ENCODE results near the gene CCDC187.

Gene CCDC187

GRCh38 chr9:136284951-136285350 is 18.9 kb downstream of the CCDC187 start:
- DNase-seq (ENCODE audit: low read depth in 1 of 2, low spot score in 1 of 2) = no peak

DNA sequence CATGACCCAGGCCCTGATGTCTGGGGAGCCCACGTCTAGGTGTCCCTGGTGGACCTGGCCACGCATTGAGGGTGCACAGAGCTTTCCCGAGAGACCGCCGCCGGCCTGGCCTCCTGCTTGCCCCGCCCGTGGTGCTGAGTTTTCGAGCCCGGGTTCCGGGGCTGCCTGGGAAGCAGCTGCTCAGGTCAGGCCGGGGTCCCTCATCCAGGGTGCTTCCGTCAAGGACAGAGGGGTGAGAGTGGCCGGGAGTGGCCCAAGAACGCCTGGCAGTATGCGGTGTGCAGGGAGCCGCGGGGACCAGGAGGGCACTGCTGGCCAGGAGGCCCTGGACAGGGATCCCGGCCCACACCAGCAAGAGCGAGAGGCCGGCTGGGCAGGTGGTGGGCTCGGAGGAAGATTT is 19.6 kb downstream of the CCDC187 start:
- no peak for DNase-seq (ENCODE audit: low read depth in 1 of 2, low spot score in 1 of 2)

GRCh38 chr9:136283291-136284235 is 20.3 kb downstream of the CCDC187 start:
- DNase-seq (ENCODE audit: low read depth in 1 of 2, low spot score in 1 of 2) = peak; percentile 37 to 51

DNA sequence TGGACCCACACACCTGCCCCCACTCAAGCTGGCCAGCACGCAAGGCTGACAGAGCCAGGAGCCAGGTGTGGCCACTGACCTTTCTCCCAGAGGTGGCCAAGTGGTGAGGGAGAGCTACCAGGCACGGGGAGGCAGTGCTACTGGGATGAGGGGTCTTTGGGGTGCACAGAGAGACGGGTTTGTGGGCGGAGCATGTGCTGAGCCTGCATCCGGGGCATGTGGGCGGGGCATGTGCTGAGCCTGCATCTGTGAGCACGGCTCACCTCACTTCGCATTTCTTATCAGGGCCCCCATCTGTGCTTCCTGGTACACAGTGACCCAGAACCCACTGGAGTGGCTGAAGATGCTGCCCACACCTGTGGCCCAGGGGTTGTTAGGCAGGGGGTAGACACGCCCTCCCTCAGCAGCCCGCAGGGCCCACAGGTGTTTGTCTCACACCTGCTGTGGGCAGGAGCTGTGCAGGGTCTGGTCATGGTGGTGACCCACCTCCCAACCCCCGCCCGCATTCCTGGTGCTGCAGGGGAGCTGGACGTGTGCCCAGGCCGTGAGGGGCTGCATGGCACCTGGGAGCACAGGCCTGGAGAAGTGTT is 21.5 kb downstream of the CCDC187 start:
- DNase-seq (ENCODE audit: low read depth in 1 of 2, low spot score in 1 of 2) = no peak

GRCh38 chr9:136281421-136282271 is 22.2 kb downstream of the CCDC187 start:
- no peak for DNase-seq (ENCODE audit: low read depth in 1 of 2, low spot score in 1 of 2)

DNA sequence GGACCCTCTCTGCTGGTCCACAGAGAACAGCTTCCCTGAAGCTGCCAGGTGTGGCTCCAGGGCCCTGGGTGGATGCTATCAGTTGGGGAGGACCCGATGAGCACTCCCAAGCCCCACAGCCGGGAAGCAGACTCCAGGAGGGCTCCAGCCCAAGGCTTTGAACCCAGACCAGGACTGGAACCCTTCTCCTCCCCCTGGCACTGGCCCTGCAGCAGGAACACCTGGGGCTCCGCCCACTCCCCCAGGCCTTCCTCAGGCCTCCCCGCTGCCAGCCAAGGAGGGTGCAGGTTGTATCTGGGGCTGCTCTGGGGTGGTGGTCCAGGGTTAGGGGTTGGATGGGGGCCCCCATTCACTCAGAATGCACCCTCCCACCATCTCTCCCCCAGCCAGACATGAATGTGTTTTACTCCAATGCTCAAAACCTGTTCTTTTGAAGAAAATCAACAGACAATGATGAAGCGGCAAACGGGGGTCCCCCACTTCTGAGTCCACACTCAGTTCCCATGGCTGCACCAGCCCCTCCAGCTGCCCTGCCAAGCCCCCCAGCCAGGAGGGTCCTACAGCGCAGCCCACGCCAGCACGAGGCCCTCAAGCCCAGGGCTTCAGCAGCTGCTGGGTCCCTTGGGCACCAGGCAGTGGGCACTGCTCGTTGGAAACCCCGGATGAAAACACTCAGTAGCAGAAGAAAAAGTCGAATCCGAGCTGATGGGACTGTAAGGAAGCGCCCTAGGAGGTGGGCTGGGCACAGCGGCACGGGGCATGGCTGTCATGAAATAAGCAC is 23.2 kb downstream of the CCDC187 start:
- DNase-seq (ENCODE audit: low read depth in 1 of 2, low spot score in 1 of 2) = no peak

GRCh38 chr9:136279471-136279870 is 24.4 kb downstream of the CCDC187 start:
- no peak for DNase-seq (ENCODE audit: low read depth in 1 of 2, low spot score in 1 of 2)

DNA sequence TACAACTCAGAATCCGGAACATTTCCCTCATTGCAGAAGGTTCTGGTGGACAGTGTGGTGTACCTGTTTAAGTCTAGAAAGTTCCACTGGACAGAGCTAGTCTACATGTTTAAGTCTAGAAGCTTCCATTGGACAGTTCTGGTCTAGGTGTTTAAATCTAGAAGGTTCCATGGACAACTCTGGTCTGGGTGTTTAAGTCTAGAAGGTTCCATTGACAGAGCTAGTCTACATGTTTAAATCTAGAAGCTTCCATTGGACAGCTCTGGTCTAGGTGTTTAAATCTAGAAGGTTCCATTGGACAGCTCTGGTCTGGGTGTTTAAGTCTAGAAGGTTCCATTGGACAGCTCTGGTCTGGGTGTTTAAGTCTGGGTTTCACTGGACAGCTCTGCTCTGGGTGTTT is 25.0 kb downstream of the CCDC187 start:
- no peak for DNase-seq (ENCODE audit: low read depth in 1 of 2, low spot score in 1 of 2)

DNA sequence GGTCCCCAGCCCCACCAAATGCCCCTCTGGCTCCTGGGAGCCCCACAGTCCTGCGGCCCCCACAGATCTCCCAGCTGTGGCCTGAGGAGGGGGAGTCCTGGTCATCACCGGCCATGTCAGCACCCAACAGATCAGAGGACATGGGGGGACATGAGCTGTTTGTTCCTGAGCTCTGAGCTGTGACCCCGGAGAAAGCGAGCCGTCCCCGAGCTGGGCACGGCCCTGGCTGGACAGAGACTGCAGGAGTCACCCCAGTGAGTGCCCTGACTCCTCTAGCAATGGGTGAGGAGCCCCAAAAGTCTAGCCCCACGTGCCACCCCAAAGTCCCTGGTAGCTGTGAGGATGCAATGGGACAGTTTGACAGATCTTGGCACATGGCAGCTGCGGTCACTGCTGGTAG is 25.7 kb downstream of the CCDC187 start:
- no peak for DNase-seq (ENCODE audit: low read depth in 1 of 2, low spot score in 1 of 2)

DNA sequence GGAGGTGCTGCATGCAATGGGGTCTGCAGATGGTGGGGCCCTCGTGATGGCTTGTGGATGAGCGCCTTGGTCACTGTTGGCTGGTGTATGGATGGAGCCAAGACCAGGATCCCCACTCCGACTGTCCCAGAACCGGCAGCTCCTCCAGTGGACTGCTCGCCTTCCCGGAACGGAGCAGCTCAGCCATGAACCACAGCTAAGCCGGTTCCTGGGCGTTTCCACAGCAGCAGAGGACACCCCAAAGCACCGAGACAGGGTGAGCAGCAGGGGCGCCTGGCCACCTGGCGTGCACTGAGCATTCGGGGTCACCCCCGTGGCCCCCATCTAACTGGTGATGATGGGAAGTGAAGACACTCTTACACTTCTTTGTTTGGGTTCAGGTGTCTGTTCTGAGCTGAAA is 26.1 kb downstream of the CCDC187 start:
- DNase-seq (ENCODE audit: low read depth in 1 of 2, low spot score in 1 of 2) = no peak

- DNase-seq (ENCODE audit: low read depth in 1 of 2, low spot score in 1 of 2) = no peak
Observed at GRCh38 chr9:136276716-136277115, 27.2 kb downstream of the CCDC187 start.

- no peak for DNase-seq (ENCODE audit: low read depth in 1 of 2, low spot score in 1 of 2)
Observed at GRCh38 chr9:136275655-136276429, 28.1 kb downstream of the CCDC187 start.

DNA sequence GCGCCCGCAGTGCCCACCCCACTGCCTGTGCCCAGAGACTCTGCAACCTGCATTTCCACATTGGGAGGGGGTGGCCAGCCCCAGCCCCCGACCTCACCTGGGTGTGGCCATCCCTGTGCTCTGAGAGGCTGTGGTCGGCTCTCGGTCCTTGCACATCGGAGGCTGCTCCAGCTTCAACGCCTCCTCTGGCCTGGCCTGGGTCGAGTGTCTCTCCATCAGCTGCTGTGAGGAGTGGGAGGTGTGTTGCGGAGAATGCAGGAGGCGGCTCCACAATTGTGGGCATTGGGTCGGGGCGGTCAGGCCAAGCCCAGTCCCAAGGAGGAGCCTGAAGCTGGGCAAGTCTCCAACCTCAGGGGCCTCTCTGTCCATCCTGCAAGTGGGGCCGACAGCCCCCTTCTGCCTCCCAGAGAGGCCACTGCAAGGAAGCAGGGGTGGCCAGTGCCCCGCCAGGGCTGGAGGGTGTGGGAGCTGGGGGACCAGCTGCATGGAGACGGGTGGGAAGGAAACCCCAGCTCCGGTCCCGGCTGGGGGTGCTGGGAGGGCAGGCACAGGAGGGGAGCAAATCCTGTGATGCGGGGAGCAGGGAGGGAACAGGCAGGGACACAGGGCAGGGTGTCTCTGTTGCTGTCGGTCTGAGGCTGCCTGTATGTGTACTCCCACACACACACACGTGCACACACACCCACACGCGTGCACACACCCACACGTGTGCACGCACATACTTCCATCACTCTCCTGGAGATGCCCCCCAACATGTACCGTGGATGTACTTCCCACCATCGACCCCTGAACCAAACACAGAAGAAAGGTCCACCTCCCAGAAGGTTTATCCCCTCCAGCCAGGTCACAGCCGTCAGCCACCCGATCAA is 28.9 kb downstream of the CCDC187 start:
- no peak for DNase-seq (ENCODE audit: low read depth in 1 of 2, low spot score in 1 of 2)

DNA sequence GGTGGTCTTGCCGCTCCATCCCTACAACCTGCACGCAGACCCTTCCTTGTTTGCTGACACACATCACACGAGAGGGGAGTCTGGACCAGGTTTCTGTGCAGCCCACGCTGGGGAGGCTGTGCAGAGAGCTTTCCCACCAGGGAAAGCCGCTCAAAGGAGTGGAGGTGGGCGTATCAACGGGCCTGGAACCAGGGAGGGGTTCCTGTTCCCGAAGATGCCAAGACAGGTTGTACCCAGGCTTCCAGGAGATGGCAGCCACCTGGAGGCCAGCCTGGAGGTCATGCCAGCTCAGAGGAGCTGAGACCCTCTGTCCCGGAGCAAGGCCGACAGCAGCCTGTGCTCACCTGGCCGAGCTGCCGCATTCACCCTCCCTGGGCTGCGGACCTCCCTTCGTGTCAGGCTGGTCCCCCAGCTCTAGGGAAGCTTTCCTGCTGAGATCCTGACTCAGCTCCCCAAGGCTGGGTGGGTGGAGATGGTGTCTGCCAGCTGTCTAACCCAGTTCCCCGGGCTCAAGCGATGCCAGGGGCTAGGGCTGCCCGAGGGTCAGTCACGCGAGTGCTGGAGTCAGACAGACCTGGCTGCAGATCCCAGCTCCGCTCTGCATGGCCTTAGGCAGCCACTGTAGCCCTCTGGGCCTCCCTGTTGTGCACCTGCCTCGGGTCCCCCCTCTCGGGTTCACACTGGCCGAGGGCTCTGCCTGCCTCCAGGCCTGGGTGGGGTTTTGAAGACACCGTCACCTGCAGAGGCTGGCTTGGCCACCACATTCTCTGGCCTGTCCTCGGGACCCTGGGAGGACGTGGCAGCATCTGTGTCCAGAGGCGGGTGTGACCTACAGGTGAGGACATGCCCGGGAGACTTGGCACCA is 29.7 kb downstream of the CCDC187 start:
- DNase-seq (ENCODE audit: low read depth in 1 of 2, low spot score in 1 of 2) = no peak

- DNase-seq (ENCODE audit: low read depth in 1 of 2, low spot score in 1 of 2) = no peak
Observed at GRCh38 chr9:136273244-136273865, 30.5 kb downstream of the CCDC187 start.

- no peak for DNase-seq (ENCODE audit: low read depth in 1 of 2, low spot score in 1 of 2)
Observed at GRCh38 chr9:136270173-136270705, 33.7 kb downstream of the CCDC187 start.

DNA sequence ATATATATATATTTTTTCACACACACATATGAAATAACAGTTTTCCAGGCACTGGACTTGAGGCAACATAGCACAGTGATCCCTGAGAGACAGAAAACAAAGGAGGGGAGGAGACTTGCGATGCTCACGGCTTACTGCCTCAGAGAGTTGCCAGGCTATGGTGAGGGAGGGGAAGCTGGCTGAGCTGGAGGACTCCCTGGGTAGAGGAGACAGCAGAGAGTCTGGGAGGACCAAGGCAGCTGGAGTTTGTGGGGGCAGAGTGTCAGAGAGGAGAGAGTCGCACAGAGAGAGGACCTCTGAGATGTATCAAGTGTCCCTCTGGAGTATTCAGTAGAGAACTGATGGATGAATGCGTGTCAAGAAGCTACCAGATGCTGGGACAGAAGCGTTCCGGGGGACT is 35.2 kb downstream of the CCDC187 start:
- no peak for DNase-seq (ENCODE audit: low read depth in 1 of 2, low spot score in 1 of 2)

GRCh38 chr9:136268318-136268717 is 35.6 kb downstream of the CCDC187 start:
- no peak for DNase-seq (ENCODE audit: low read depth in 1 of 2, low spot score in 1 of 2)
